NCI-H2196 (cell line): Measurements from ENCODE around the gene SMARCB1.

ENCODE experiments used
- DNase-seq: peaks from one replicate; lab custom pipeline; 2025; ENCODE audit not compliant: unreplicated experiment; lab: John Stamatoyannopoulos, UW

Gene SMARCB1

GRCh38 chr22:23779731-23780130 is 7.0 kb upstream of the SMARCB1 start:
- no peak for DNase-seq

- DNase-seq, result no peak
Observed at GRCh38 chr22:23780146-23780748, 6.5 kb upstream of the SMARCB1 start.

GRCh38 chr22:23781065-23781464 is 5.7 kb upstream of the SMARCB1 start:
- DNase-seq, result no peak

- DNase-seq, result no peak
Observed at GRCh38 chr22:23781511-23782183, 5.1 kb upstream of the SMARCB1 start.

- no peak for DNase-seq
Observed at GRCh38 chr22:23782252-23782651, 4.5 kb upstream of the SMARCB1 start.

GRCh38 chr22:23782703-23783102 is 4.1 kb upstream of the SMARCB1 start:
- DNase-seq, result no peak

GRCh38 chr22:23783265-23784150 is 3.3 kb upstream of the SMARCB1 start:
- DNase-seq, result no peak

- no peak for DNase-seq
Observed at GRCh38 chr22:23784215-23784732, 2.5 kb upstream of the SMARCB1 start.

- no peak for DNase-seq
Observed at GRCh38 chr22:23786261-23786710, 480 bp upstream of the SMARCB1 start.

- DNase-seq, result no peak
Observed at GRCh38 chr22:23787600-23787896, 782 bp downstream of the SMARCB1 start.

GRCh38 chr22:23787910-23788309 is 1.1 kb downstream of the SMARCB1 start:
- no peak for DNase-seq

- peak; percentile 12 for DNase-seq
Observed at GRCh38 chr22:23789121-23789520, 2.4 kb downstream of the SMARCB1 start.

GRCh38 chr22:23789638-23790037 is 2.9 kb downstream of the SMARCB1 start:
- DNase-seq, result no peak

- DNase-seq, result no peak
Observed at GRCh38 chr22:23790819-23791737, 4.3 kb downstream of the SMARCB1 start.

GRCh38 chr22:23791738-23792645 is 5.2 kb downstream of the SMARCB1 start:
- DNase-seq, result no peak

GRCh38 chr22:23793326-23793725 is 6.6 kb downstream of the SMARCB1 start:
- DNase-seq, result no peak

GRCh38 chr22:23796461-23796860 is 9.7 kb downstream of the SMARCB1 start:
- DNase-seq, result no peak

GRCh38 chr22:23800297-23801237 is 13.8 kb downstream of the SMARCB1 start:
- no peak for DNase-seq
